SH-SY5Y (cell line): ENCODE results near the gene UBR4.

Experiments
- GATA2 ChIP-seq: IDR thresholded peaks from 2 replicates; pipeline ENCODE4 v1.6.1; 2011; ENCODE audit warnings: mild to moderate bottlenecking, low read depth, low read length
- GATA3 ChIP-seq: IDR thresholded peaks from 2 replicates; pipeline ENCODE4 v1.6.1; 2011; ENCODE audit warnings: low read depth, mild to moderate bottlenecking, low read length, moderate library complexity

GRCh38 chr1:19191811-19192210, 18.3 kb downstream of the UBR4 start:
- no peak for TF ChIP-seq GATA2
- no peak for TF ChIP-seq GATA3
